GM12878 (cell line): Measurements from ENCODE around the gene ZNF813. TPM values are rescaled to one million over a fixed set of nuclear protein-coding genes. Genes with fewer than 3 reads are reported as not detected.

Source experiments
- ATAC-seq: fragments of 200-7000 bp; cut with Tn5 transposase; 3 replicates; pipeline ENCODE4 v1.9.1; 2020; ENCODE audit warnings: mild to moderate bottlenecking, moderate library complexity
- BruUV-seq: library from RNA; stranded (reverse); fragments of 400-500 nt; replicated peaks from 2 replicates; lab custom pipeline; 2021; lab: Mats Ljungman, UMichigan
- CTCF ChIA-PET: fragments of 300-600 bp; sonication (Branson Sonifier 250); formaldehyde crosslinking; extraction: SDS; loops from one replicate; lab custom pipeline; 2021; ENCODE audit warnings: inconsistent platforms; lab: Yijun Ruan, JAX
- POLR2A ChIA-PET: fragments of 350-600 bp; formaldehyde crosslinking; extraction: SDS; loops from one replicate; lab custom pipeline; 2021; ENCODE audit warnings: inconsistent platforms; lab: Charles Lee
- RAD21 ChIA-PET: fragments of 300-600 bp; sonication (Branson Sonifier 250); formaldehyde crosslinking; loops from one replicate; lab custom pipeline; 2023; ENCODE audit warnings: antibody characterized with exemption; ENCODE audit not compliant: unreplicated experiment; lab: Charles Lee
- SMC1A ChIA-PET: fragments of 300-600 bp; sonication (Branson Sonifier 250); formaldehyde crosslinking; loops from one replicate; lab custom pipeline; 2023; ENCODE audit not compliant: unreplicated experiment, uncharacterized antibody; lab: Charles Lee
- DNase-seq: peaks from one replicate; pipeline ENCODE4 v3.0.0-alpha.2; 2011; ENCODE audit warnings: low read depth, low spot score
- FAIRE-seq: peaks from 3 replicates; lab custom pipeline; 2011; peaks lifted over from hg19 to GRCh38; lab: Jason Lieb, UNC
- H2AFZ ChIP-seq: 2 replicates; pipeline ENCODE4 v1.6.0; 2011; ENCODE audit warnings: low read depth, low read length, control low read depth; ENCODE audit not compliant: control insufficient read depth
- H3K27ac ChIP-seq: 2 replicates; pipeline ENCODE4 v1.5.1; 2011; ENCODE audit warnings: control low read depth; ENCODE audit not compliant: control insufficient read depth, insufficient read depth
- H3K27me3 ChIP-seq, 2 experiments: replicated peaks in 1 of 2; 2 replicates each; pipeline versions ENCODE4 v1.6.0 to v1.6.1; 2011; ENCODE audit warnings: low read length in 1 of 2; ENCODE audit not compliant: control insufficient read depth in 2 of 2, insufficient read depth in 2 of 2
- H3K36me3 ChIP-seq, 2 experiments: 2 replicates each; pipeline ENCODE4 v1.5.1; 2011; ENCODE audit warnings: low read length in 1 of 2; ENCODE audit not compliant: control insufficient read depth in 2 of 2, insufficient read depth in 2 of 2
- H3K4me1 ChIP-seq: 2 replicates; pipeline ENCODE4 v1.6.1; 2011; ENCODE audit warnings: mild to moderate bottlenecking, low read length, moderate library complexity, mixed read lengths; ENCODE audit not compliant: control insufficient read depth, insufficient read depth
- H3K4me2 ChIP-seq: 2 replicates; pipeline ENCODE4 v1.6.0; 2011; ENCODE audit warnings: control low read depth; ENCODE audit not compliant: control insufficient read depth, insufficient read depth
- H3K4me3 ChIP-seq: fragments of 200-600 bp; sonication (generic); 2 replicates; pipeline ENCODE4 v1.5.1; 2016
- H3K79me2 ChIP-seq: 2 replicates; pipeline ENCODE4 v1.6.0; 2011; ENCODE audit warnings: low read length; ENCODE audit not compliant: control insufficient read depth, insufficient read depth
- H3K9ac ChIP-seq: 2 replicates; pipeline ENCODE4 v1.8.0; 2011; ENCODE audit warnings: low read length, control low read depth, mixed read lengths; ENCODE audit not compliant: control insufficient read depth, insufficient read depth
- H3K9me3 ChIP-seq: replicated peaks from 3 replicates; pipeline ENCODE4 v1.5.1; 2011; ENCODE audit warnings: mild to moderate bottlenecking, low read length; ENCODE audit not compliant: control insufficient read depth, insufficient read depth
- H4K20me1 ChIP-seq: 2 replicates; pipeline ENCODE4 v1.6.0; 2011; ENCODE audit not compliant: control insufficient read depth, insufficient read depth
- ASH2L ChIP-seq: fragments of 300-600, 200-600 bp; sonication (generic); IDR thresholded peaks from 2 replicates; pipeline ENCODE4 v1.6.1; 2017; ENCODE audit warnings: low read depth, mild to moderate bottlenecking, borderline replicate concordance
- CBX5 ChIP-seq: sonication (generic); IDR thresholded peaks from 2 replicates; pipeline ENCODE4 v1.6.1; 2016; ENCODE audit warnings: low read depth, moderate library complexity, mild to moderate bottlenecking, inconsistent platforms
- CHD4 ChIP-seq: fragments of 200-600 bp; sonication (generic); IDR thresholded peaks from 2 replicates; pipeline ENCODE4 v1.6.1; 2016; ENCODE audit warnings: mild to moderate bottlenecking
- GATAD2B ChIP-seq: fragments of 450-650 bp; conservative IDR thresholded peaks from 2 replicates; pipeline ENCODE4 v1.6.1; 2017; ENCODE audit warnings: low read depth, mild to moderate bottlenecking, moderate library complexity
- HDAC2 ChIP-seq: fragments of 200-600 bp; sonication (generic); IDR thresholded peaks from 2 replicates; pipeline ENCODE4 v1.6.1; 2017
- HSF1 ChIP-seq: fragments of 150-350 bp; IDR thresholded peaks from 2 replicates; pipeline ENCODE4 v1.6.1; 2014; ENCODE audit warnings: mild to moderate bottlenecking, low read depth, low read length
- NFXL1 ChIP-seq: fragments of 450-650 bp; IDR thresholded peaks from 2 replicates; pipeline ENCODE4 v1.6.1; 2017; ENCODE audit warnings: antibody characterized with exemption, mild to moderate bottlenecking, borderline replicate concordance
- NFYB ChIP-seq: IDR thresholded peaks from 2 replicates; pipeline ENCODE4 v1.6.1; 2011; ENCODE audit warnings: low read depth, mild to moderate bottlenecking, low read length, improper control_type of control experiment, moderate library complexity; ENCODE audit not compliant: insufficient read depth
- NKRF ChIP-seq: fragments of 450-650 bp; conservative IDR thresholded peaks from 2 replicates; pipeline ENCODE4 v1.6.1; 2017; ENCODE audit warnings: mild to moderate bottlenecking, moderate library complexity
- SIN3A ChIP-seq: IDR thresholded peaks from 2 replicates; pipeline ENCODE4 v1.6.1; 2012; ENCODE audit warnings: low read depth, low read length, improper control_type of control experiment
- SMC3 ChIP-seq: IDR thresholded peaks from 2 replicates; pipeline ENCODE4 v1.6.1; 2011; ENCODE audit warnings: low read length, improper control_type of control experiment, borderline replicate concordance
- TCF12 ChIP-seq: IDR thresholded peaks from 2 replicates; pipeline ENCODE4 v1.6.1; 2011; ENCODE audit warnings: low read depth, mild to moderate bottlenecking, low read length
- YBX1 ChIP-seq: fragments of 450-650 bp; IDR thresholded peaks from 2 replicates; pipeline ENCODE4 v1.6.1; 2016; ENCODE audit warnings: antibody characterized with exemption
- WGBS: methylation state at CpG from one replicate; pipeline ENCODE4 v1.1.6; 2016; ENCODE audit warnings: low lambda C conversion rate; ENCODE audit not compliant: insufficient replicate concordance, insufficient coverage; ENCODE audit errors: missing lambda C conversion rate; 5-methylcytosine and 5-hydroxymethylcytosine counted together
- in situ Hi-C: fragments of 300-500 bp; cut with MboI; formaldehyde crosslinking; loops from 9 replicates; pipeline ENCODE4 v1.14.3; 2018; ENCODE audit warnings: mixed read lengths
- intact Hi-C: fragments of 100-400 bp; cut with micrococcal nuclease; formaldehyde crosslinking; loops from one replicate; pipeline ENCODE4 v1.14.2; 2022; ENCODE audit not compliant: unreplicated experiment
- polyA plus RNA-seq, 11 experiments: library from polyadenylated mRNA; depleted of rRNA in 4 of 11; unstranded in 6 of 11; stranded (reverse) in 5 of 11; fragments of >200 nt; fragmentation: Nextera tagmentation in 4 of 11; fragmentation: Illumina TruSeq in 1 of 11; extraction: Ambion mirVana in 4 of 11; extraction: Trizol in 1 of 11; gene quantifications; 1 replicate in 1 of 11; 2 replicates in 10 of 11; pipeline versions ENCODE4 v1.2.1 to v1.2.3, GENCODE V29; 2011 to 2016; ENCODE audit warnings: inconsistent platforms in 2 of 11, missing spikeins in 2 of 11, low read depth in 1 of 11
- total RNA-seq, 4 experiments: library from RNA; depleted of rRNA in 3 of 4; stranded (reverse); fragments of >200 nt in 3 of 4; fragmentation: Illumina TruSeq in 1 of 4; extraction: Trizol in 1 of 4; gene quantifications; 2 replicates each; pipeline versions ENCODE4 v1.2.1 to v1.2.3, GENCODE V29; 2013 to 2021
- TF ChIP-seq, protein P1 (sequence below): fragments of 450-650 bp; IDR thresholded peaks from 2 replicates; pipeline ENCODE4 v1.6.1; 2014; ENCODE audit warnings: mild to moderate bottlenecking
- TF ChIP-seq, protein P2 (sequence below): fragments of 450-650 bp; IDR thresholded peaks from 2 replicates; pipeline ENCODE4 v1.6.1; 2016; ENCODE audit warnings: mild to moderate bottlenecking, moderate library complexity, borderline replicate concordance

The ZNF813 gene
- total and polyA plus RNA-seq, 10 of the 15 experiments (the other 5 are each of a cell fraction or from before 2014, with no cell fraction given): 0.27 to 4.8 (median 2.6) TPM

GRCh38 chr19:53519446-53519845, 51.9 kb downstream of the ZNF813 start (continued):
- TF ChIP-seq, protein P1, sequence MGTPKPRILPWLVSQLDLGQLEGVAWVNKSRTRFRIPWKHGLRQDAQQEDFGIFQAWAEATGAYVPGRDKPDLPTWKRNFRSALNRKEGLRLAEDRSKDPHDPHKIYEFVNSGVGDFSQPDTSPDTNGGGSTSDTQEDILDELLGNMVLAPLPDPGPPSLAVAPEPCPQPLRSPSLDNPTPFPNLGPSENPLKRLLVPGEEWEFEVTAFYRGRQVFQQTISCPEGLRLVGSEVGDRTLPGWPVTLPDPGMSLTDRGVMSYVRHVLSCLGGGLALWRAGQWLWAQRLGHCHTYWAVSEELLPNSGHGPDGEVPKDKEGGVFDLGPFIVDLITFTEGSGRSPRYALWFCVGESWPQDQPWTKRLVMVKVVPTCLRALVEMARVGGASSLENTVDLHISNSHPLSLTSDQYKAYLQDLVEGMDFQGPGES: no peak
- no peak for TF ChIP-seq YBX1
- TF ChIP-seq, all 136 proteins: peak for 0

DNA sequence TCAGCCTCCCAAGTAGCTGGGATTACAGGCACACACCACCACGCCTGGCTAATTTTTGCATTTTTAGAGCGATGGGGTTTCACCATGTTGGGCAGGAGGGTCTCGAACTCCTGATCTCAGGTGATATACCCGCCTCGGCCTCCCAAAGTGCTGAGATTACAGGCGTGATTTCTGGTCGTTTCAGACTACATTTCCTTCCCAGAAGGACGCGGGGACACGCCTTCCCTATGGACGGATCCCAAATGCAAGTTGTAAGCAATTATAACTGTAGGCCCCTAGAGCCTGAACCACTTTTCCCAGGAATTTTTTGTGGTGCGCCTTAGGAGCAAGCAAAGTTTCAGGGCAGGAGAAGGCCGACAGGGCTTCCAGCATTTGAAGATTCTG, 52.6 kb downstream of the ZNF813 start:
- POLR2A ChIA-PET: no interaction called here
- SMC1A ChIA-PET: interaction anchor here (1.1 to 2.3 kb wide), 2 partner anchors 10 to 14 kb away, joined by 5 to 8 read pairs; no protein-coding TSS in a partner anchor
- Histone ChIP-seq H4K20me1 (no peaks in the 10 kb centered on the region), H3K27ac (peak overlapping the region; percentile 56), H3K27me3 (no peaks in the 10 kb centered on the region), H2AFZ (peak overlapping the region; percentile 91), H3K79me2 (no peaks in the 10 kb centered on the region), H3K36me3 (no peaks in the 10 kb centered on the region), H3K9ac (no peak overlapping the region), H3K4me1 (peaks cover 4% of the 10 kb centered on the region; the same call in 1 of the 2 replicates), H3K4me3 (peak overlapping the region; percentile 41; the same call in 1 of the 2 replicates), H3K9me3 (peaks cover 7% of the 10 kb centered on the region; the same call in 2 of the 3 replicates), H3K4me2 (peak overlapping the region; percentile 93)
- intact Hi-C loops (loop anchor here (1.0 to 10.0 kb wide), 2 partner anchors 53 to 585 kb away; partner anchors contain the start of genes NDUFA3, OSCAR and ZNF813), in situ Hi-C loops (no loop called here)
- RAD21 ChIA-PET: interaction anchor here (1.0 to 1.2 kb wide), 2 partner anchors 11 to 16 kb away, joined by 3 read pairs; no protein-coding TSS in a partner anchor
- ATAC-seq (no peak), DNase-seq (no peak), FAIRE-seq (no peak)
- WGBS: 95% methylated on average over 13 of the region's 13 CpGs
- CTCF ChIA-PET: no interaction called here
- BruUV-seq: no TSS peak
- TF ChIP-seq GATAD2B: no peak
- TF ChIP-seq NKRF: no peak
- no peak for TF ChIP-seq CHD4
- no peak for TF ChIP-seq ASH2L
- TF ChIP-seq HDAC2: no peak
- no peak for TF ChIP-seq NFXL1
- no peak for TF ChIP-seq CBX5
- TF ChIP-seq TCF12: no peak
- no peak for TF ChIP-seq NFYB
- TF ChIP-seq SMC3: no peak
- TF ChIP-seq, protein P2, sequence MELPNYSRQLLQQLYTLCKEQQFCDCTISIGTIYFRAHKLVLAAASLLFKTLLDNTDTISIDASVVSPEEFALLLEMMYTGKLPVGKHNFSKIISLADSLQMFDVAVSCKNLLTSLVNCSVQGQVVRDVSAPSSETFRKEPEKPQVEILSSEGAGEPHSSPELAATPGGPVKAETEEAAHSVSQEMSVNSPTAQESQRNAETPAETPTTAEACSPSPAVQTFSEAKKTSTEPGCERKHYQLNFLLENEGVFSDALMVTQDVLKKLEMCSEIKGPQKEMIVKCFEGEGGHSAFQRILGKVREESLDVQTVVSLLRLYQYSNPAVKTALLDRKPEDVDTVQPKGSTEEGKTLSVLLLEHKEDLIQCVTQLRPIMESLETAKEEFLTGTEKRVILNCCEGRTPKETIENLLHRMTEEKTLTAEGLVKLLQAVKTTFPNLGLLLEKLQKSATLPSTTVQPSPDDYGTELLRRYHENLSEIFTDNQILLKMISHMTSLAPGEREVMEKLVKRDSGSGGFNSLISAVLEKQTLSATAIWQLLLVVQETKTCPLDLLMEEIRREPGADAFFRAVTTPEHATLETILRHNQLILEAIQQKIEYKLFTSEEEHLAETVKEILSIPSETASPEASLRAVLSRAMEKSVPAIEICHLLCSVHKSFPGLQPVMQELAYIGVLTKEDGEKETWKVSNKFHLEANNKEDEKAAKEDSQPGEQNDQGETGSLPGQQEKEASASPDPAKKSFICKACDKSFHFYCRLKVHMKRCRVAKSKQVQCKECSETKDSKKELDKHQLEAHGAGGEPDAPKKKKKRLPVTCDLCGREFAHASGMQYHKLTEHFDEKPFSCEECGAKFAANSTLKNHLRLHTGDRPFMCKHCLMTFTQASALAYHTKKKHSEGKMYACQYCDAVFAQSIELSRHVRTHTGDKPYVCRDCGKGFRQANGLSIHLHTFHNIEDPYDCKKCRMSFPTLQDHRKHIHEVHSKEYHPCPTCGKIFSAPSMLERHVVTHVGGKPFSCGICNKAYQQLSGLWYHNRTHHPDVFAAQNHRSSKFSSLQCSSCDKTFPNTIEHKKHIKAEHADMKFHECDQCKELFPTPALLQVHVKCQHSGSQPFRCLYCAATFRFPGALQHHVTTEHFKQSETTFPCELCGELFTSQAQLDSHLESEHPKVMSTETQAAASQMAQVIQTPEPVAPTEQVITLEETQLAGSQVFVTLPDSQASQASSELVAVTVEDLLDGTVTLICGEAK: no peak
- TF ChIP-seq HSF1: no peak
- TF ChIP-seq SIN3A: no peak
